ENCODE measurements around the gene MKKS.
A peak's percentile ranks its signal among the peaks of the same experiment; 100 is the strongest.

Gene MKKS

GRCh38 chr20:10465135-10465534, 31.1 kb upstream of the MKKS start:
- Histone ChIP-seq H3K36me3 (ENCODE audit: insufficient read depth, low read length) (peaks cover 12% of the 10 kb centered on the region), H3K4me3 (no peak overlapping the region), H3K27ac (peak overlapping the region; percentile 59; the same call in 1 of the 2 replicates), H3K9ac (ENCODE audit: insufficient read length) (no peak overlapping the region), H3K9me3 (ENCODE audit: low read depth, low read length) (no peaks in the 10 kb centered on the region; the same call in 1 of the 2 replicates)
- no peak for TF ChIP-seq FOXP2 (optimal IDR thresholded peaks at IDR 0.05; ENCODE audit: control extremely low read depth, extremely low read length, insufficient read depth)
- TF ChIP-seq POLR2AphosphoS5 (IDR thresholded peaks at IDR 0.05; ENCODE audit: borderline replicate concordance, low read depth, low read length): no peak
- TF ChIP-seq EZH2 (IDR thresholded peaks at IDR 0.05): no peak
- DNase-seq (ENCODE audit: low read depth, low spot score): no peak

GRCh38 chr20:10463622-10464021, 29.6 kb upstream of the MKKS start:
- Histone ChIP-seq H3K9me3 (ENCODE audit: low read depth, low read length) (no peaks in the 10 kb centered on the region; the same call in 1 of the 2 replicates), H3K36me3 (ENCODE audit: insufficient read depth, low read length) (peaks cover 12% of the 10 kb centered on the region), H3K27ac (no peak overlapping the region), H3K9ac (ENCODE audit: insufficient read length) (no peak overlapping the region), H3K4me3 (no peak overlapping the region)
- no peak for DNase-seq (ENCODE audit: low read depth, low spot score)
- TF ChIP-seq EZH2 (IDR thresholded peaks at IDR 0.05) (no peak), FOXP2 (optimal IDR thresholded peaks at IDR 0.05; ENCODE audit: control extremely low read depth, extremely low read length, insufficient read depth) (no peak)

GRCh38 chr20:10462516-10462915, 28.5 kb upstream of the MKKS start:
- Histone ChIP-seq H3K4me3 (no peak overlapping the region), H3K9me3 (ENCODE audit: low read depth, low read length) (no peaks in the 10 kb centered on the region; the same call in 1 of the 2 replicates), H3K36me3 (ENCODE audit: insufficient read depth, low read length) (peaks cover 16% of the 10 kb centered on the region), H3K9ac (ENCODE audit: insufficient read length) (no peak overlapping the region), H3K27ac (no peak overlapping the region)
- no peak for DNase-seq (ENCODE audit: low read depth, low spot score)
- TF ChIP-seq POLR2AphosphoS5 (IDR thresholded peaks at IDR 0.05; ENCODE audit: borderline replicate concordance, low read depth, low read length) (no peak), EZH2 (IDR thresholded peaks at IDR 0.05) (no peak), FOXP2 (optimal IDR thresholded peaks at IDR 0.05; ENCODE audit: control extremely low read depth, extremely low read length, insufficient read depth) (no peak)

GRCh38 chr20:10461495-10461894, 27.5 kb upstream of the MKKS start:
- Histone ChIP-seq H3K9me3 (ENCODE audit: low read depth, low read length) (no peaks in the 10 kb centered on the region; the same call in 1 of the 2 replicates), H3K36me3 (ENCODE audit: insufficient read depth, low read length) (peaks cover 16% of the 10 kb centered on the region), H3K27ac (no peak overlapping the region)

GRCh38 chr20:10454151-10454750, 20.2 kb upstream of the MKKS start:
- no peak for TF ChIP-seq POLR2AphosphoS5 (IDR thresholded peaks at IDR 0.05; ENCODE audit: borderline replicate concordance, low read depth, low read length)

More at GRCh38 chr20:10461495-10461894, 27.5 kb upstream of the MKKS start:
- Histone ChIP-seq H3K4me3 (no peak overlapping the region), H3K9ac (ENCODE audit: insufficient read length) (no peak overlapping the region)
- TF ChIP-seq POLR2AphosphoS5 (IDR thresholded peaks at IDR 0.05; ENCODE audit: borderline replicate concordance, low read depth, low read length) (no peak), EZH2 (IDR thresholded peaks at IDR 0.05) (no peak), FOXP2 (optimal IDR thresholded peaks at IDR 0.05; ENCODE audit: control extremely low read depth, extremely low read length, insufficient read depth) (no peak)
- no peak for DNase-seq (ENCODE audit: low read depth, low spot score)

GRCh38 chr20:10453241-10453640, 19.2 kb upstream of the MKKS start:
- Histone ChIP-seq H3K36me3 (ENCODE audit: insufficient read depth, low read length) (peaks cover under 1% of the 10 kb centered on the region; the same call in 1 of the 2 replicates), H3K27ac (peak overlapping the region; percentile 91), H3K4me3 (no peak overlapping the region), H3K9me3 (ENCODE audit: low read depth, low read length) (no peaks in the 10 kb centered on the region), H3K9ac (ENCODE audit: insufficient read length) (peak overlapping the region; percentile 50)
- no peak for TF ChIP-seq POLR2AphosphoS5 (IDR thresholded peaks at IDR 0.05; ENCODE audit: borderline replicate concordance, low read depth, low read length)
- TF ChIP-seq FOXP2 (optimal IDR thresholded peaks at IDR 0.05; ENCODE audit: control extremely low read depth, extremely low read length, insufficient read depth): no peak
- no peak for TF ChIP-seq EZH2 (IDR thresholded peaks at IDR 0.05)
- no peak for DNase-seq (ENCODE audit: low read depth, low spot score)

More at GRCh38 chr20:10454151-10454750, 20.2 kb upstream of the MKKS start:
- no peak for DNase-seq (ENCODE audit: low read depth, low spot score)
- Histone ChIP-seq H3K9ac (ENCODE audit: insufficient read length) (peak overlapping the region; percentile 50), H3K4me3 (no peak overlapping the region), H3K36me3 (ENCODE audit: insufficient read depth, low read length) (peaks cover 4% of the 10 kb centered on the region; the same call in 1 of the 2 replicates), H3K9me3 (ENCODE audit: low read depth, low read length) (no peaks in the 10 kb centered on the region), H3K27ac (peak overlapping the region; percentile 91)

- DNase-seq (ENCODE audit: low read depth, low spot score): no peak
- TF ChIP-seq FOXP2 (optimal IDR thresholded peaks at IDR 0.05; ENCODE audit: control extremely low read depth, extremely low read length, insufficient read depth): no peak
- H3K4me3 ChIP-seq: no peak overlapping the region
- H3K9ac ChIP-seq (ENCODE audit: insufficient read length): no peak overlapping the region
- H3K27ac ChIP-seq: peak overlapping the region; percentile 72
- H3K36me3 ChIP-seq (ENCODE audit: insufficient read depth, low read length): no peaks in the 10 kb centered on the region
- H3K9me3 ChIP-seq (ENCODE audit: low read depth, low read length): no peaks in the 10 kb centered on the region
These were observed 15.2 kb upstream of the MKKS start for GRCh38 chr20:10449270-10449669.

GRCh38 chr20:10448270-10449156, 14.5 kb upstream of the MKKS start:
- Histone ChIP-seq H3K9ac (ENCODE audit: insufficient read length) (peak overlapping the region; percentile 11), H3K27ac (peak overlapping the region; percentile 72), H3K36me3 (ENCODE audit: insufficient read depth, low read length) (no peaks in the 10 kb centered on the region), H3K4me3 (no peak overlapping the region), H3K9me3 (ENCODE audit: low read depth, low read length) (no peaks in the 10 kb centered on the region)
- TF ChIP-seq EZH2 (IDR thresholded peaks at IDR 0.05) (no peak), POLR2AphosphoS5 (IDR thresholded peaks at IDR 0.05; ENCODE audit: borderline replicate concordance, low read depth, low read length) (no peak), FOXP2 (optimal IDR thresholded peaks at IDR 0.05; ENCODE audit: control extremely low read depth, extremely low read length, insufficient read depth) (no peak)
- no peak for DNase-seq (ENCODE audit: low read depth, low spot score)

Measured in SK-N-MC (cell line).